Right lobe of liver (tissue), 6 donors: ENCODE data around the gene TEX22. TPM values are rescaled to one million over a fixed set of nuclear protein-coding genes. Genes with fewer than 3 reads are reported as not detected.

Source experiments
- ATAC-seq, 4 donors: fragments of 200-7000 bp; cut with Tn5 transposase; one replicate each; pipeline ENCODE4 v1.9.1; 2020; ENCODE audit warnings: mild to moderate bottlenecking in 4 of 4, moderate library complexity in 4 of 4
- DNase-seq, 3 donors: peaks; one replicate each; pipeline ENCODE4 v3.0.0-alpha.2; 2020
- H3K27ac ChIP-seq, 3 donors: fragments of 200-600 bp; one replicate each; pipeline ENCODE4 v1.8.0; 2022
- H3K27me3 ChIP-seq, 2 donors: fragments of 200-600 bp; one replicate each; pipeline ENCODE4 v1.8.0; 2022
- H3K36me3 ChIP-seq, 4 donors: fragments of 200-600 bp; sonication (generic) in 1 of 4; one replicate each; pipeline versions ENCODE4 v1.5.1 to v1.8.0; 2017 to 2022; ENCODE audit warnings: control low read depth in 1 of 4
- H3K4me1 ChIP-seq, 4 donors: fragments of 200-600 bp; sonication (generic) in 1 of 4; one replicate each; pipeline versions ENCODE4 v1.5.1 to v1.8.0; 2017 to 2022; ENCODE audit warnings: control low read depth in 1 of 4
- H3K4me3 ChIP-seq, 3 donors: fragments of 200-600 bp; one replicate each; pipeline ENCODE4 v1.8.0; 2022
- H3K9me3 ChIP-seq, 4 donors: fragments of 200-600 bp; sonication (generic) in 1 of 4; one replicate each; pipeline versions ENCODE4 v1.5.1 to v1.8.0; 2017 to 2022; ENCODE audit warnings: control low read depth in 1 of 4
- CTCF ChIP-seq, 4 donors: fragments of 200-600 bp in 3 of 4; fragments of 450-650 bp in 1 of 4; IDR thresholded peaks; one replicate each; pipeline versions ENCODE4 v1.5.1 to v1.8.0; 2016 to 2022; ENCODE audit warnings: antibody characterized with exemption in 4 of 4, mild to moderate bottlenecking in 2 of 4
- POLR2A ChIP-seq: fragments of 450-650 bp; IDR thresholded peaks from one replicate; pipeline ENCODE4 v1.6.1; 2017; ENCODE audit warnings: antibody characterized with exemption, mild to moderate bottlenecking
- WGBS: methylation state at CpG from one replicate; pipeline ENCODE4 v1.1.6; 2018; ENCODE audit warnings: low coverage, low lambda C conversion rate; ENCODE audit not compliant: insufficient coverage; ENCODE audit errors: missing lambda C conversion rate; 5-methylcytosine and 5-hydroxymethylcytosine counted together
- intact Hi-C, 2 donors: fragments of 100-400 bp; cut with DNase I; formaldehyde crosslinking; loops; one replicate each; pipeline versions ENCODE4 v1.11.2 to v1.14.1; 2022
- total RNA-seq, 6 experiments: library from RNA; depleted of rRNA in 2 of 6; stranded (reverse); fragments of >200 nt in 2 of 6; fragmentation: NEBNext Ultra II Directional in 3 of 6; extraction: Animal tissue kit (Norgen Biotek cat#: 25700) in 3 of 6; gene quantifications; one replicate each; pipeline versions ENCODE4 v1.1.0 to v1.2.4, GENCODE V29; 2016 to 2023
- donor health status: DM: no; HTN: yes; CAD: no.
- donor health status: DM: no; HTN: no; CAD: no.
- donor health status: DM: no; HTN: no; CAD: no.
- donor health status: DM: no; HTN: yes; CAD: no.
- donor health status: DM: no; HTN: yes; CAD: no.

TEX22 gene
- total RNA-seq, 6 experiments from 2014 or later: 0.07 to 0.44 (median 0.35) TPM; not detected in 3

- H3K4me3 ChIP-seq: no peak overlapping the region
- WGBS: 65% methylated on average over 5 of the region's 26 CpGs
- no peaks in the 10 kb centered on the region for H3K27me3 ChIP-seq
- ATAC-seq (no peak), DNase-seq (peak in 1 of 3 donors; percentile 37)
- no peaks in the 10 kb centered on the region for H3K36me3 ChIP-seq
- no peaks in the 10 kb centered on the region for H3K9me3 ChIP-seq
- intact Hi-C loops: no loop called here
- H3K4me1 ChIP-seq: no peaks in the 10 kb centered on the region
- H3K27ac ChIP-seq: no peak overlapping the region
- TF ChIP-seq CTCF (IDR thresholded peaks at IDR 0.05) (no peak), POLR2A (no peak)
These were observed 15.8 kb upstream of the TEX22 start for GRCh38 chr14:105382343-105383082.

GRCh38 chr14:105383083-105383730 is 15.1 kb upstream of the TEX22 start:
- Histone ChIP-seq H3K27ac (no peak overlapping the region), H3K9me3 (no peaks in the 10 kb centered on the region), H3K27me3 (no peaks in the 10 kb centered on the region), H3K4me3 (no peak overlapping the region), H3K4me1 (no peaks in the 10 kb centered on the region), H3K36me3 (no peaks in the 10 kb centered on the region)
- no peak for ATAC-seq
- DNase-seq: peak in 2 of 3 donors; percentile 20 to 49
- intact Hi-C loops: no loop called here
- WGBS: 91% methylated on average over 17 of the region's 32 CpGs
- TF ChIP-seq POLR2A (no peak), CTCF (IDR thresholded peaks at IDR 0.05) (no peak)

GRCh38 chr14:105384041-105384557 is 14.2 kb upstream of the TEX22 start:
- no peak for TF ChIP-seq POLR2A
- no peak for TF ChIP-seq CTCF (IDR thresholded peaks at IDR 0.05)

GRCh38 chr14:105384605-105385321 is 13.6 kb upstream of the TEX22 start:
- ATAC-seq (no peak), DNase-seq (peak in 1 of 3 donors; percentile 39)
- Histone ChIP-seq H3K4me3 (no peak overlapping the region), H3K4me1 (no peaks in the 10 kb centered on the region), H3K36me3 (no peaks in the 10 kb centered on the region), H3K27ac (no peak overlapping the region), H3K27me3 (no peaks in the 10 kb centered on the region), H3K9me3 (no peaks in the 10 kb centered on the region)
- no peak for TF ChIP-seq POLR2A
- TF ChIP-seq CTCF (IDR thresholded peaks at IDR 0.05): no peak
- 97% methylated on average over 5 of the region's 29 CpGs for WGBS
- intact Hi-C loops: no loop called here

More at GRCh38 chr14:105384041-105384557, 14.2 kb upstream of the TEX22 start:
- intact Hi-C loops: no loop called here
- 91% methylated on average over 3 of the region's 23 CpGs for WGBS
- Histone ChIP-seq H3K27ac (no peak overlapping the region), H3K9me3 (no peaks in the 10 kb centered on the region), H3K4me1 (no peaks in the 10 kb centered on the region), H3K36me3 (no peaks in the 10 kb centered on the region), H3K27me3 (no peaks in the 10 kb centered on the region), H3K4me3 (no peak overlapping the region)
- peak in 1 of 3 donors; percentile 46 for DNase-seq
- ATAC-seq: no peak
